Endothelial cell of umbilical vein (primary cell): ENCODE data around the gene NRXN3. TPM values are rescaled to one million over a fixed set of nuclear protein-coding genes. Genes with fewer than 3 reads are reported as not detected.

Experiments used
- BruUV-seq: library from RNA; stranded (reverse); fragments of 400-500 nt; replicated peaks from 2 replicates; lab custom pipeline; 2021; lab: Mats Ljungman, UMichigan
- CTCF ChIA-PET: fragments of 300-600, 350-600 bp; sonication (Branson Sonifier 250); formaldehyde crosslinking; loops from one replicate; lab custom pipeline; 2021; ENCODE audit warnings: antibody characterized with exemption, inconsistent platforms; lab: Charles Lee
- POLR2A ChIA-PET: fragments of 300-600, 350-600 bp; sonication (Branson Sonifier 250); formaldehyde crosslinking; loops from one replicate; lab custom pipeline; 2021; ENCODE audit warnings: antibody characterized with exemption, inconsistent platforms; lab: Charles Lee
- DNase-seq: peaks from one replicate; pipeline ENCODE4 v3.0.0-alpha.2; 2011; ENCODE audit warnings: low read depth, low spot score
- FAIRE-seq: peaks from 2 replicates; lab custom pipeline; 2011; peaks lifted over from hg19 to GRCh38; lab: Jason Lieb, UNC
- H2AFZ ChIP-seq: 2 replicates; pipeline ENCODE4 v1.6.0; 2012; ENCODE audit warnings: low read depth, low read length, control low read depth, inconsistent platforms
- H3K27ac ChIP-seq: 2 replicates; pipeline ENCODE4 v1.5.1; 2011; ENCODE audit warnings: low read depth, mild to moderate bottlenecking, control low read depth, low read length, moderate library complexity; ENCODE audit not compliant: insufficient read depth
- H3K27me3 ChIP-seq, 2 experiments: 2 replicates each; pipeline versions ENCODE4 v1.6.0 to v1.6.1; 2011; ENCODE audit warnings: low read length in 2 of 2, mixed read lengths in 1 of 2; ENCODE audit not compliant: control insufficient read depth in 2 of 2, insufficient read depth in 2 of 2
- H3K36me3 ChIP-seq, 2 experiments: 2 replicates in 1 of 2; 3 replicates in 1 of 2; pipeline ENCODE4 v1.5.1; 2011; ENCODE audit warnings: low read length in 2 of 2, mild to moderate bottlenecking in 1 of 2, moderate library complexity in 1 of 2; ENCODE audit not compliant: control insufficient read depth in 2 of 2, insufficient read depth in 2 of 2; ENCODE audit errors: extremely low read depth in 1 of 2
- H3K4me1 ChIP-seq: 3 replicates; pipeline ENCODE4 v1.5.1; 2011; ENCODE audit warnings: mild to moderate bottlenecking, low read length; ENCODE audit not compliant: control insufficient read depth, insufficient read depth; ENCODE audit errors: extremely low read depth
- H3K4me2 ChIP-seq: 2 replicates; pipeline ENCODE4 v1.6.1; 2011; ENCODE audit warnings: low read length, control low read depth, mixed read lengths; ENCODE audit not compliant: insufficient read depth
- H3K4me3 ChIP-seq, 3 experiments: fragments of 200-600 bp in 1 of 3; sonication (generic), shearing (Covaris generic) in 1 of 3; replicated peaks in 1 of 3; 2 replicates each; pipeline ENCODE4 v1.5.1; 2011 to 2016; ENCODE audit warnings: control low read depth in 3 of 3, low read length in 3 of 3, mild to moderate bottlenecking in 2 of 3, inconsistent platforms in 1 of 3, low read depth in 1 of 3, moderate library complexity in 1 of 3; ENCODE audit not compliant: insufficient read depth in 1 of 3
- H3K79me2 ChIP-seq: 2 replicates; pipeline ENCODE4 v1.6.0; 2012; ENCODE audit warnings: low read length, inconsistent platforms; ENCODE audit not compliant: control insufficient read depth, insufficient read depth
- H3K9ac ChIP-seq: replicated peaks from 2 replicates; pipeline ENCODE3; 2011; ENCODE audit warnings: low read length, control low read depth; ENCODE audit not compliant: insufficient read depth; ENCODE audit errors: extremely low read depth
- H3K9me1 ChIP-seq: replicated peaks from 3 replicates; pipeline ENCODE4 v1.6.0; 2011; ENCODE audit warnings: mild to moderate bottlenecking, low read length; ENCODE audit not compliant: control insufficient read depth, insufficient read depth; ENCODE audit errors: extremely low read depth
- H3K9me3 ChIP-seq: replicated peaks from 2 replicates; pipeline ENCODE4 v1.5.1; 2012; ENCODE audit warnings: low read length, inconsistent platforms; ENCODE audit not compliant: control insufficient read depth, insufficient read depth
- H4K20me1 ChIP-seq: replicated peaks from 2 replicates; pipeline ENCODE3; 2011; ENCODE audit warnings: mild to moderate bottlenecking, low read length; ENCODE audit not compliant: control insufficient read depth, insufficient read depth; ENCODE audit errors: extremely low read depth
- EZH2 ChIP-seq: IDR thresholded peaks from 2 replicates; pipeline ENCODE4 v1.6.1; 2012; ENCODE audit warnings: borderline replicate concordance, low read depth, mild to moderate bottlenecking, moderate library complexity, low read length, inconsistent platforms; ENCODE audit not compliant: severe bottlenecking
- FOS ChIP-seq: IDR thresholded peaks from 2 replicates; pipeline ENCODE4 v1.6.1; 2011; ENCODE audit warnings: mild to moderate bottlenecking, low read length, moderate library complexity, borderline replicate concordance; ENCODE audit not compliant: insufficient read depth
- GATA2 ChIP-seq: IDR thresholded peaks from 2 replicates; pipeline ENCODE4 v1.7.0; 2011; ENCODE audit warnings: low read depth, mild to moderate bottlenecking, moderate library complexity, mixed read lengths, low read length; ENCODE audit not compliant: insufficient read length, insufficient read depth
- JUN ChIP-seq: IDR thresholded peaks from 2 replicates; pipeline ENCODE4 v1.6.1; 2011; ENCODE audit warnings: borderline replicate concordance, low read depth; ENCODE audit not compliant: insufficient read length, insufficient read depth
- MAX ChIP-seq: IDR thresholded peaks from 2 replicates; pipeline ENCODE4 v1.6.1; 2011; ENCODE audit not compliant: insufficient read depth, insufficient read length
- MYC ChIP-seq: IDR thresholded peaks from one replicate; pipeline ENCODE4 v1.6.1; 2011; ENCODE audit warnings: mild to moderate bottlenecking, low read depth, low read length
- POLR2A ChIP-seq: IDR thresholded peaks from 2 replicates; pipeline ENCODE4 v1.6.1; 2012; ENCODE audit warnings: low read depth, mild to moderate bottlenecking, control low read depth, low read length
- POLR2AphosphoS5 ChIP-seq: IDR thresholded peaks from 2 replicates; pipeline ENCODE4 v1.6.1; 2012; ENCODE audit warnings: low read depth, mild to moderate bottlenecking, control low read depth, low read length, moderate library complexity; ENCODE audit not compliant: insufficient read depth
- dilution Hi-C: fragments of 300-500 bp; cut with MboI; formaldehyde crosslinking; loops from one replicate; pipeline ENCODE4 v1.15.0; 2019; ENCODE audit warnings: low sequenced_read_pairs; ENCODE audit not compliant: extremely low pct_ligation_motif_present
- intact Hi-C: fragments of 100-400 bp; cut with micrococcal nuclease; formaldehyde crosslinking; loops from one replicate; pipeline ENCODE4 v1.10.0; 2022
- polyA plus RNA-seq, 4 experiments: library from polyadenylated mRNA; depleted of rRNA in 3 of 4; stranded (reverse) in 3 of 4; unstranded in 1 of 4; fragments of >200 nt; gene quantifications; 2 replicates each; pipeline versions ENCODE4 v1.2.1 to v1.2.3, GENCODE V29; 2011 to 2012; ENCODE audit warnings: missing spikeins in 1 of 4
- total RNA-seq: library from RNA; stranded (reverse); gene quantifications from 2 replicates; pipeline ENCODE4 v1.2.3, GENCODE V29; 2021
- TF ChIP-seq, protein P1 (sequence below), 2 donors: IDR thresholded peaks; 1 replicate in 1 of 2; 2 replicates in 1 of 2; pipeline ENCODE4 v1.5.1; 2011; ENCODE audit warnings: low read length in 2 of 2, mild to moderate bottlenecking in 2 of 2, moderate library complexity in 2 of 2, control low read depth in 1 of 2, inconsistent platforms in 1 of 2, low read depth in 1 of 2; ENCODE audit not compliant: insufficient read depth in 1 of 2; ENCODE audit errors: extremely low read depth in 1 of 2

NRXN3 gene
- total and polyA plus RNA-seq, 2 donors (not counting 3 experiments of a cell fraction or from before 2014, with no cell fraction given) = 0.72 to 4.2 TPM

DNA sequence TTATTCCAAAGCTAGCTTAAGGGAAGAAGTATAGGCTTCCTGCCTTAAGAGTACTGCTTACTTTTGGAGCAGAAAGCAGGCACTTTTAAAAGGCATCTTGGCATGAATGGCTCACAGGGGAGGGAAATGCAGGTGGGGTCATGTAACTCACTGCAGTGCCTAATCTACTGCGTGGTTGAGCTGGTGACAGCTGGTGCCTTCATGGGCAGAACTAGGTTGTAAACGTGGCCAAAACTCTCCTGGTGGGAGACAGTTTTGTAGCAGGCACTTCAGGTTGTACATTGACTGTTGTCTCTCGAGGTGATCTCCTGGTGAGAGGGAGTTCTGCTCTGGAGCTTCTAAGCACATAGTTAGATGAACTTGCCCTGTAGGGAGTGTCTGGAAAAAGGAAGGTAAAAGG is 1078.6 kb downstream of the NRXN3 start:
- FAIRE-seq (no peak), DNase-seq (no peak)
- Histone ChIP-seq H3K9ac (no peak overlapping the region), H3K4me2 (no peak overlapping the region), H3K27me3 (no peaks in the 10 kb centered on the region), H3K36me3 (no peaks in the 10 kb centered on the region), H3K4me1 (no peaks in the 10 kb centered on the region), H4K20me1 (no peaks in the 10 kb centered on the region), H2AFZ (no peak overlapping the region), H3K4me3 (no peak overlapping the region), H3K9me1 (no peaks in the 10 kb centered on the region), H3K27ac (no peak overlapping the region), H3K79me2 (no peaks in the 10 kb centered on the region), H3K9me3 (no peaks in the 10 kb centered on the region)
- ChIA-PET POLR2A (no interaction called here), CTCF (interaction anchor here (0.7 to 1.1 kb wide), 2 partner anchors 10 to 12 kb away, joined by 3 to 4 read pairs; no protein-coding TSS in a partner anchor)
- no TSS peak for BruUV-seq
- intact Hi-C loops = no loop called here
- no peak for TF ChIP-seq POLR2AphosphoS5
- no peak for TF ChIP-seq POLR2A
- no peak for TF ChIP-seq GATA2
- TF ChIP-seq JUN = no peak
- TF ChIP-seq MYC = no peak
- no peak for TF ChIP-seq MAX
- no peak for TF ChIP-seq FOS
- no peak for TF ChIP-seq EZH2
- TF ChIP-seq, protein P1, sequence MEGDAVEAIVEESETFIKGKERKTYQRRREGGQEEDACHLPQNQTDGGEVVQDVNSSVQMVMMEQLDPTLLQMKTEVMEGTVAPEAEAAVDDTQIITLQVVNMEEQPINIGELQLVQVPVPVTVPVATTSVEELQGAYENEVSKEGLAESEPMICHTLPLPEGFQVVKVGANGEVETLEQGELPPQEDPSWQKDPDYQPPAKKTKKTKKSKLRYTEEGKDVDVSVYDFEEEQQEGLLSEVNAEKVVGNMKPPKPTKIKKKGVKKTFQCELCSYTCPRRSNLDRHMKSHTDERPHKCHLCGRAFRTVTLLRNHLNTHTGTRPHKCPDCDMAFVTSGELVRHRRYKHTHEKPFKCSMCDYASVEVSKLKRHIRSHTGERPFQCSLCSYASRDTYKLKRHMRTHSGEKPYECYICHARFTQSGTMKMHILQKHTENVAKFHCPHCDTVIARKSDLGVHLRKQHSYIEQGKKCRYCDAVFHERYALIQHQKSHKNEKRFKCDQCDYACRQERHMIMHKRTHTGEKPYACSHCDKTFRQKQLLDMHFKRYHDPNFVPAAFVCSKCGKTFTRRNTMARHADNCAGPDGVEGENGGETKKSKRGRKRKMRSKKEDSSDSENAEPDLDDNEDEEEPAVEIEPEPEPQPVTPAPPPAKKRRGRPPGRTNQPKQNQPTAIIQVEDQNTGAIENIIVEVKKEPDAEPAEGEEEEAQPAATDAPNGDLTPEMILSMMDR (IDR thresholded peaks at IDR 0.05; ENCODE audit: extremely low read depth in 1 of 2, insufficient read depth in 1 of 2, low read depth in 1 of 2, low read length in 2 of 2) = no peak
- dilution Hi-C loops = no loop called here
